Activated CD4-positive, alpha-beta T cell treated with anti-CD3 and anti-CD28 coated beads, Interleukin-2, amount 50 U/mL, for 48 hours (primary cell): Measurements from ENCODE around the gene CORO6.

Experiments
- DNase-seq, 2 experiments: peaks; one replicate each; pipeline ENCODE4 v3.0.0-alpha.2; 2020

Gene CORO6

DNA sequence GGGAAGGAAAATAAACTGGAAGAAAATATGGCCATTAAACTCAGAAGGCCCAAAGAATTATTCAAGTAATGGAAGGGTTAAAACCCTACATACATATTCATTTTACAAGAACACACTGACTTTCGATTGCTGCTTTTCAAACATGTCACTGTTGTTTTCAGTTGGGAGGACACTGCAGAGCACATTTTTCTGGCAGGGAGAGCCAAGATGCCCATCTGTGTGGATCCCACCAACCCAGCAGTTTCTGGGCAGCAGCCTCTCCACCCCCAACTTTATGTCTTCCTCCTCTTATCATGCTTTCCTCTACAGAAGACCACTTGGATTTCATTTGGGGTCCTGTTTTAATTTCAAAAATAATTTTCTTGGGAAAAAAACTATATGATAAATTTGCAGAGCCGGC, 7.1 kb upstream of the CORO6 start:
- no peak for DNase-seq

- DNase-seq, result no peak
Measured at GRCh38 chr17:29628644-29629043, 5.9 kb upstream of the CORO6 start.

DNA sequence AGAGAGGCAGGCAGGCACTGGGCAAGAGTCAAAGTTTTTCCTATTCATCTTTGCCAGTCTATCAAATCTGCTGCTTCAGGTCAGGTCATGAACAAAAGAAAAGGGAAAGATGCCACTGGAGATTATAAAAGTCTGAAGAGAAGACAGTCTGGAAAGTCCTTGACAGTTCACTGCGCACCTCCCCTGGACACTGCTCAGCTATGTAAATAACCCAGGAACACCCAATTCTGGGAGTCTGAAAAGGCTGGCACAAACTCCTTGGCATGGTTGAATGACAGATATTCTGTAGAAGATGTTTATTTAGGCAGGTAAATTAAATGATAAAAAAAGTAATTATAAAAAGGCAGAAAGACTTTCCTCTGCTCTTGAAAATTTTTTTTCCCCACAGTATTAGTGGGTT, 5.2 kb upstream of the CORO6 start:
- DNase-seq, result no peak

DNA sequence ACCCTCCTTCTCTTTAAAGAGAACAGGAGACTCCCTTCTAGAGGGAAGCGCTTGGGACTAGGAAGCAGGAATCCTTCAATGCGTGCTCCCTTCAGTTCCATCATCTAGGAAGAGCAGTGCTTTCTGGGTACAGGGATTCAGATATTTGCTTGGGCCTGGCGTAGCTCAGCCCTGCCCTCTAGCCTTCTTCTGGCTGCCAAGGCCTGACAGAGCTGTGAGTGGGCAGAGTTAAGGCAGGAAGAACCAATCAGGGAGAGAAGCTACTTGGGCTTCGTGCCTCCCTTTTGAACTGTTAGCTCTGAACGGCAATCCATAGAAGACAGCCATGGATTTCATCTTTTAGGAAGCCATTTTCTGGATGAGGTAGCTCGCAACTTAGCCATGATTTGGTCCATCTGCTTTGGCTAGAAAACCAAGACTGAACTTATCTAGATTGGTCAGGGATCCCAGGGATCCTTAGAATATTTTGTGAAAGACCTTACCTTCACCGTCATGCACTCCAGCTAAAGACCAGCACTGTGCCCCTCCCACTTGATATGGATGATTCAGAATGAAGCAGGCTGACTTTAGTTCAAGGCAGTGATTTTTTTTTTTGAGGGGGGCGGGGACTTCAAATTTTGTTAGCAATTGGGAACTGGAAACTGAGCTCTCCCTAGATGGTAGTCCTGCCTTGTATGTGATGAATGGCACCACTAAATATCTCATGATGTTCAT, 2.5 kb upstream of the CORO6 start:
- no peak for DNase-seq

- peak in 1 of 2 experiments; percentile 41 for DNase-seq
Measured at GRCh38 chr17:29624586-29624985, 1.9 kb upstream of the CORO6 start.

DNA sequence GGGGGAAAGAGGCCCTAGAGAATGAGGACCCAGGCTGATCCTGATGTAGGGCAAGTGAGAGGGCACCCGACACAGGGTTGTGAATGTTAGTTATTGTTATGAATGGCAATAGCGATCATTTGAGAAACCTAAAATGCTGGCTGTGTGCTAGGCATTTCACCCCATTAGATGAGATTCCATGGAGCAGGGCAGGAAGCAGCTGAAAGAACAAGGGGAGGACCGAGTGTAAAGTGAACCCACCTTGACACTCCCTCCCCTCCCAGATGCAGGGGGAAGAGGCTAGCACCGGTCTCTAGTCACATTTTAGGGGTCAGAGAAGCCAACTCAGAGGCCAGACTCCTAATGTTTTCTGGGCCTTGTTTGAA, 553 bp upstream of the CORO6 start:
- DNase-seq, result no peak

DNA sequence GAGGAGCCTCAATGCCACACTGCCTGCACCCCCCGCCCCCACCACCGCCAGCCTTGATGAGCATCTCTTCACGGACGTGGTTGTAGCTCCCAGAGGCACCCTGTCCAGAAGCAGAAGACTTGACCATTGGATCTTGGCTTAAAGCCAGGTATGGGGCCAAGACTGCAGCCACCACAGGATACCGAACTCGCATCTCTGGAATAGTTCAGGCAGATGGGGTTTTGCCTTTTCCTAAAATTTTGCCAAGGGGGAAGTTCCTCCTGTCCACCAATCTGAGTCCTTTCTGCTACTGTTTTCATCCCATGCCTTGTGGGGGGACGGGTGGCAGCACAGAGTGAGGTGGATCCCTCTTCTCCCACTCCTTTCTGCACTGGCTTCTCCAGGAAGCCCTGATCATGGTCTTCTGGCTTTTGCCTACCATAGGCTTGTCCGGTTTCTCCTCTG, 939 bp downstream of the CORO6 start:
- no peak for DNase-seq

DNA sequence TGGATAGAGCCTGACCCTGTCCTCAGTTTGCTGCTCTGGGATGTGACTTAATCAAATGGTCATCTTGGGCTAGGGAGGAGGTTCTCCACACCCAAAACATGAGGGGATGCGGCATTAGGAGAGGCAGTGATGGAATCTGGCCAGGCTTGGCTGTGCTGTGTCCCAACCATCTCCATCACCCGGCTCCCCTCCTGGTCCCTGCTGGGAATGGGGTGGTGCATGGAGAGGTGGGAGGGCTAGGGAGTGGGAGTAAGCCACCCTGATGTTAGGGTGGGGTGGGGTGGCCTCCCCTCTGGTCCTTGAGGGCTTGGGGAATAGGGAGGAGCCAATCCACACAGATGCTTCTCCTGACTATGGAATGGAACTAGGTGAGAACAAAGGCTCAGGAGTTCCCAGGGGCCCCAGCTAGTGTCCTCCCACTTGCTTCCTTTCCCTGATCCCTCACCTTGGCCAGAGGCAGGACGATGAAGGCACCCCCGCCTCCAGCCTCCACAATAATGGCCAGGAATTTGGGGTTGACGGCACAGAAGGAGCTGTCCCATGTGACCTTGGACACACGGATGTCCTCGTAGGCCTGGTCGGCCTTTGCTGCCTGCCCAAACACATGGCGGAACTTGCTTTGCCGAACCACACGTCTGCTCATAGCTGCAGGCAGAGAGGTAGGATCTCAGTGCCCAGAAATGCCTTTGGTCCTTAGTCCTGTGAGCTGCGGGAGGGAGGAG, 1.8 kb downstream of the CORO6 start:
- DNase-seq, result no peak

GRCh38 chr17:29620271-29620670, 2.4 kb downstream of the CORO6 start:
- no peak for DNase-seq

- no peak for DNase-seq
Measured at GRCh38 chr17:29619251-29619650, 3.5 kb downstream of the CORO6 start.

- no peak for DNase-seq
Measured at GRCh38 chr17:29618272-29619065, 4.2 kb downstream of the CORO6 start.

DNA sequence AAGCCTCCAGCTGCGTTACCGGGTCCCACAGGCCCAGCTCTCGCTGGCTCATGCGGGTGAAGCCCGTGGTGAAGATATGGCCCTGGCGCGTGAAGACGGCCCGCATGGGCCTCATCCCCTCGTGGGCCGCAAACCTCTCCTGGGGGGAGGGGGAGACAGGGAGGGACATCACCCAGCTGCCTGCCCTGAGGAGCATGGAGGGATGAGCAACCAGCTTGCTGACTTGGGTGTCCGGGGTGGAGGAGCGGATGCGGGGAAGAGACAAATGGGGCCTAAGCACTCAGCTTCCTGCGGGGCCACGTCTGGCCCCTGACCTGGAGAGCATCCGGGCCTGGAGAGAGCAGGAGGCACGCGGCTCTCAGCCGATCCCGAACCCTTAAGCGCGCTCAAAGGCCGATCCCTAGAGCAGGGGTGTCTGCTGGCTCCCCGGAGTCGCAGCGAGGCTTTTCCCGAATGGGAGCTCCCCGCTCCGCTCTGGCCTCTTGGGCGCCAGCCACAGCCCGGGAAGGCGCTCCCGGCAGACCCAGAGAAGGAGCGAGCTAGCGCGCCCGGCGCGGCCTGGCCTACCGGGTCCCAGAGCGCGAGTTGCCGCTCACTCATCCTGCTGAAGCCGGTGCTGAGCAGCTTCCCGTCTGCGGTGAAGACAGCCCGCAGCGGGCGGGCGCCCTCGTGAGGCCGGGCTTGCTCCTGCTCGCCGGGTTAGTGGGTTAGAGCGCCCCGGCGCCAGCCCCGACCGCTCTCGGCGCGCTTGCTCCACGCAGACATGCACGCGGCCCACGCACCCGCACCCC, 5.0 kb downstream of the CORO6 start:
- DNase-seq, result peak; percentile 89 to 92

DNA sequence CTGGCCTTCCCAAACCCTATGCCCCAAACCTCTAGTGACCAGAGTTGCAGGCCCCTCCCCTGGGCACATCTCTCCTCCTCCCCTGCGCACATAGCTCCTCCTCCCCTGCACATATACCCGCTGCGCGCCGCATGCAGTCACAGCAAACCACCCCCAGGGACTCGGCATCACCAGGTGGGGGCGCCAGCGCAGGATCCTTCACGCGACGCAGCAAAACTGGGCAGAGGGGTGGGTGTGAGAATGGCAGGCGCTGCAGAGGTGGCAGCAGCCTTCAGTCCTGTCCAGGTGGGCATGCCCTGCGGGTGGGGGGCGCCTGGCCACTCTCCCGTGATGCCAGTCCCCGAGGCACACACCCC, 5.6 kb downstream of the CORO6 start:
- peak; percentile 95 to 97 for DNase-seq

GRCh38 chr17:29616300-29617048, 6.2 kb downstream of the CORO6 start:
- DNase-seq, result no peak

DNA sequence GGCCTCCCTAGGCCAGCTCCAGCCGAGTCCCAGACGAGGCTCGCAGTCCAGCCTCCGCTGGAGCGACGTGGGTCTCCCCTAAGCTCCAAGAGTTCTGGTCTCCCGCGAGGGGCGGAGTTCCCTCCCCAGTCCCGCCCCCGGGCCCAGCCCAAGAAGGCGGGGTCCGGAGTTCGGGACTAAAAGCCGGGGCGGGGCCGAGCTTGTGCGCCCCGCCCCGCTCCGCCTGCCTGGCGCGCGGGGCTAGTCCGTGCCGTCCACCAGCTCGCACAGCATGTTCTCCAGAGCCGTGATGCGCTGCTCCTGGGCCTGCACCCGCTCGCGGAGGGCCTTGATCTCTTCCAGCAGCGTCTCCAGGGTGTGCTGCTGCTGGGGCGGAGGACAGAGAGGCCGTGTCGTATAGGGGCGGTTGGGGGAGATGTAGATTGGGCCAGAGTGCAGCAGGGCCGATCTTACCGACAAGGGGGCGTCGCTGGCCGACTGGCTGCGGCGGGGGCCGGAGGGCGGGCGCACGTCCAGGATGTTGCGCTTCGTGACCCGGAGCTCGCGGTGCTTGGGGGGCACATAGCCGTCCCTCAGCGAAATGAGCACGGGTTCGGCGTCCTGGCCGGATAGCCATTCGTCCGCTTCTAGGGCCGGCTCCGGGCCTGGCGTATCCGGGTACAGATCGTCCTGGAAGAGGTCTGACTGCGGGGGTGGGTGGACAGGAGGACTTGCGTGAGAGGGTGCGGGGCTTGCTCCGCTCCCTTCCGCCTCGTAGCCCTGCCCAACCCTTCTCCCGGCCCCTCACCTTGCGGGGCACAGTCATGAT, 7.0 kb downstream of the CORO6 start:
- DNase-seq, result peak; percentile 86 to 89

DNA sequence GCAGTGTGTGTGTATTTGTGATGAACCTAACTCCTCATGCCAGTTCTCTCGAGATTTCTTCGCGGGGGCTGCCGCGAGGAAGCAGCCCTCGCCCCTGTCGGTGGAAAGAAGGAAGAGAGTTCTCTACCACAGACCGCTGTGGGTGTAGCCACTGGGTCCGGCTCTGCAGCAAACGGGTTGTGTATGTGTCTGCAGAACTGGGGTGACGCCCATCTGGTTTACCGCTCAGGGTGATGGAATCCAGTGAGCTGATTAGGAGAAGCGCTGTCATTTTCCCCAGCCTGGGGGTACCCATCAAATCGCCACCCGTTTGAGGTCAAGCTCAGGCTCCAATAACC, 7.7 kb downstream of the CORO6 start:
- peak; percentile 64 to 71 for DNase-seq

- DNase-seq, result no peak
Measured at GRCh38 chr17:29614349-29615047, 8.2 kb downstream of the CORO6 start.

- DNase-seq, result no peak
Measured at GRCh38 chr17:29613856-29614255, 8.9 kb downstream of the CORO6 start.

GRCh38 chr17:29613352-29613837, 9.3 kb downstream of the CORO6 start:
- peak; percentile 98 to 99 for DNase-seq

GRCh38 chr17:29612404-29613280, 10.1 kb downstream of the CORO6 start:
- no peak for DNase-seq
